Neural progenitor cell (in vitro differentiated cells): ENCODE data around the gene CYP4F2.
"Not testable (repeated sequence)": the region's sequence is repeated elsewhere in the genome, so short reads cannot be mapped to it uniquely, and the experiment has no call there.

ENCODE experiments used
- EZH2 ChIP-seq: fragments of 200-600 bp; sonication (generic); IDR thresholded peaks from 2 replicates; pipeline ENCODE4 v1.6.1; 2017; ENCODE audit warnings: antibody characterized with exemption, mild to moderate bottlenecking, moderate library complexity
- EZH2phosphoT487 ChIP-seq: fragments of 200-600 bp; sonication (generic); IDR thresholded peaks from 2 replicates; pipeline ENCODE4 v1.6.1; 2017; ENCODE audit warnings: antibody characterized with exemption
- TF ChIP-seq, protein P1 (sequence below): fragments of 200-600 bp; sonication (generic); IDR thresholded peaks from 2 replicates; pipeline ENCODE4 v1.5.1; 2017; ENCODE audit warnings: antibody characterized with exemption, mild to moderate bottlenecking

DNA sequence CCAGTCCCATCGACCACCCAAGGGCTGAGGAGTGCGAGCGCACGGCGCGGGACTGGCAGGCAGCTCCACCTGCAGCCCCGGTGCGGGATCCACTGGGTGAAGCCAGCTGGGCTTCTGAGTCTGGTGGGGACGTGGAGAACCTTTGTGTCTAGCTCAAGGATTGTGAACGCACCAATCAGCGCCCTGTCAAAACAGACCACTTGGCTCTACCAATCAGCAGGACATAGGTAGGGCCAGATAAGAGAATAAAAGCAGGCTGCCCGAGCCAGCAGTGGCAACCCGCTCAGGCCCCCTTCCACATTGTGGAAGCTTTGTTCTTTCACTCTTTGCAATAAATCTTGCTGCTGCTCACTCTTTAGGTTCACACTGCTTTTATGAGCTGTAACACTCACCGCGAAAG lies 2.2 kb upstream of the CYP4F2 start:
- TF ChIP-seq, protein P1, sequence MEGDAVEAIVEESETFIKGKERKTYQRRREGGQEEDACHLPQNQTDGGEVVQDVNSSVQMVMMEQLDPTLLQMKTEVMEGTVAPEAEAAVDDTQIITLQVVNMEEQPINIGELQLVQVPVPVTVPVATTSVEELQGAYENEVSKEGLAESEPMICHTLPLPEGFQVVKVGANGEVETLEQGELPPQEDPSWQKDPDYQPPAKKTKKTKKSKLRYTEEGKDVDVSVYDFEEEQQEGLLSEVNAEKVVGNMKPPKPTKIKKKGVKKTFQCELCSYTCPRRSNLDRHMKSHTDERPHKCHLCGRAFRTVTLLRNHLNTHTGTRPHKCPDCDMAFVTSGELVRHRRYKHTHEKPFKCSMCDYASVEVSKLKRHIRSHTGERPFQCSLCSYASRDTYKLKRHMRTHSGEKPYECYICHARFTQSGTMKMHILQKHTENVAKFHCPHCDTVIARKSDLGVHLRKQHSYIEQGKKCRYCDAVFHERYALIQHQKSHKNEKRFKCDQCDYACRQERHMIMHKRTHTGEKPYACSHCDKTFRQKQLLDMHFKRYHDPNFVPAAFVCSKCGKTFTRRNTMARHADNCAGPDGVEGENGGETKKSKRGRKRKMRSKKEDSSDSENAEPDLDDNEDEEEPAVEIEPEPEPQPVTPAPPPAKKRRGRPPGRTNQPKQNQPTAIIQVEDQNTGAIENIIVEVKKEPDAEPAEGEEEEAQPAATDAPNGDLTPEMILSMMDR = not testable (repeated sequence)
- TF ChIP-seq EZH2, EZH2phosphoT487: not testable (repeated sequence)
